Medulla oblongata (tissue), 1 donor: ENCODE measurements around the gene RPS21.

Experiments
- DNase-seq: peaks from one replicate; pipeline ENCODE4 v3.0.0-alpha.2; 2015; ENCODE audit errors: extremely low spot score

Gene RPS21

DNA sequence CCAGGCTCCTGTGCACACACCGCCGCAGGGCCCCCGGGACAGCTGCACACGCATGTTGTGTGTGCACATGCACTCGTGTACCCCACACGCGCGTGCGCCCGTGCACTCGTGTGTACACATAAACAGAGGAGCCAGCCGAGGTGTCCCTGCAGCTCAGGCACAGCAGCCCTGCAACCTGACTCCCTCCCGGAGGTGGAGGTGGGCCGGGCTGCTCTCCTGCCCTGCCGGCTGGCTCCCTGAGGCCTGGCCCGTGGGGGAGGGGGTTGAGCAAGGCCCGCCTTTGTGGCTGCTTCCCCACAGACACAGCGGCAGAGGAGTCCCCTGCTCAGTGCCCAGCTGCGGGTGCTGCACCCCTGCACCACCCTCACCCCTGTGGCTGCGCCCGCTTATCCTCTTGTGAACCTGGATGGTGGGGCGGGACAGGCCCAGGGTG, 39.8 kb downstream of the RPS21 start:
- no peak for DNase-seq

DNA sequence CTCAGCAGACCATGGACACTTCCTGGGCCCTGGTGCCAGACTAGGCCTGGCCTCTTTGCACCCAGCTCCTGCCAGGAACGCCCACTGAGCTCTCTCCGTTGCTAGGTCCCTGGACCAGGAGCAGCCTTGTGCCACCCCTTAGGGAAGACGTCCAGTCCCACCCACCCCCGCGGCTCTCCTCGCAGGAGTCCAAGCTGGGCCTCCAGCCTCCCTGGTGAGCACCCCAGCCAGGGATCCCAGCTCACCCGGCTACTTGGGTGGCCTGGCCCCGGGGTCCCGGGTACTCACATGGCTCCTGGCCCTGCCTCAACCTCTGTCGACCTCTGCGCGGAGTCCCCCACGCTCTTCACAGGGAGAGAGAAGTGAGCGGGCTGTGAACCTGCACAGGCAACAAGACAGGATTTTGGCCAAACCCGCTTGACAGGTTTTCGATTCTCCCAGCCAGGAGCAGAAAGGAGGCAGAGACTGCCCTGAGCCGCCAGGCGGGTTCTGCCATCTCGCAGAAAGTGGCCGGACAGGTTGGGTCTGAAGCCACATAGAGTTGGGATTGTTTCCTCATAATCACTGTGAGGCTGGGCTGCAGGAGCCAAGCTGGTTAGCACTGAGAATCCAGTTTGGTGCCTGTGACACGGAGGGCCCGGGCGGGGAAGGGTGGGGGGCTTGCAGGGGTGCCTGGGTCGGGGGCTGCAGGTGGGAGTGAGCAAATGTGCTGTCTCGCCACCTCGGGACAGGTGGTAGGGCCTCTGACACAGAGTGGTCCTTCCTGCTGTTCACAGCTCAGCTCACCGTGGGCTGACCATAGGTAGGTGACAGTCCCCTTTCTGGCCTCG, 40.5 kb downstream of the RPS21 start, which contains the start of gene RBBP8NL:
Gene RBBP8NL (minus strand): TSS at position 368 of the 830 bp plus-strand sequence. CDS start 7,892 bp downstream, outside the sequence.
- DNase-seq, result no peak

DNA sequence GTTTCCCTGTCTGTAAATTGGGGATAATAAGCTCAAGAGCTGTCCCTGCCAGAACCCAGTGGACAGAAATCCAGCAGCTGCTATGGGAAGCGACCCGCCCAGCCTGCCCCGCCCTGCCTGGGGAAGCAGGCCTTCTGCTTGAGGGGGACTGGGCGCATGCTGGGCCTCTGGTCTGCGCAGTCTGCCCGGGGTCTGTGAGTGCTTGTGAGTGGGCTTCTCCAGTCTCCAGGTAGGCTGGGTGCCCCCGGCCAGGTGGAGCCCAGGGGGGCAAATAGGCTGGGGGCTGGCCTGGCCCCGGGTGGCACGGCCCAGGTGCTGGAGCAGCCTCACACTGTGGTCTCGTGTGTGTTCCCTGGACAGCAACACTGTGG, 41.1 kb downstream of the RPS21 start:
- no peak for DNase-seq

DNA sequence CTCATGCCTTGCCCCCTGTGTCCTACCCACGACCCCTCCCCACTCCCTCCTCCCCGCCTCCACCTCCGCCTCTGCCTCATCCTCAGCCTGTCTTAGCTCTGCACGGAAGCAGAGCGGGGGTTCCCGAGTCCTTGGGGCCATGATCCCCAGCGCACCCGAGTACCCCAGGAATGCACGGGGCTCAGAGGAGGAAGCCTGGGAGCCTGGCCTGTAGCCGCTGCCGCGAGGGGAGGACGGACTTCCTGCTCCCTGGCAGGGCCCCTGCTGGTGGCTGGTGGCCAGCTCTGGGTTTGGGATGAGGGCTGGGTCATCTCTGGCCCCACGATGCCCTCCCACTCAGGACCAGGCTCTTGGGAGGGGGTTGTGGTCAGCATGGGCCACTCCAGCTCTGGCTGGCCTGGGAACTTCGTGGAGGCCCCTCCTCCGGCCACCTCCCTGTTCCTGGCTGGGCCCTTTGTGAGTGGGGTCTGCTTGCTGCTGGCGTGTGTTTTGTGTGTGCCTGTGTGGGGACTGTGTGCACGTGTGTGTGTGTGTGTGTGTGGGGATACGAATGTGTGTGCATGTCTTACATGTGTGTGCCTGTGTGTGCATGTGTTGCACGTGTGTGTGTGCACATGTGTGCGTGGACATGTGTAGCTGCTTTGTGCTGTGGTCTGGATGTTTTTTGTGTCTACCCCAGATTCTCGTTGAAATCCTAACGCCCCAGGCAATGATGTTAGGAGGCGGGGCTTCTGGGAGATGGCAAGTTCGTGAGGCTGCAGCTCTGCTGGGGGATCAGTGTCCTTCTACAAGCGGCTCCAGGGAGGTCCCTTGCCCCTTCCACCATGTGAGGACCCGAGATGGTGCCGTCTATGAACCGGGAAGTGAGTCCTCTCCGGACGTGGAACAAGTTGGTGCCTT, 41.7 kb downstream of the RPS21 start:
- DNase-seq, result no peak

DNA sequence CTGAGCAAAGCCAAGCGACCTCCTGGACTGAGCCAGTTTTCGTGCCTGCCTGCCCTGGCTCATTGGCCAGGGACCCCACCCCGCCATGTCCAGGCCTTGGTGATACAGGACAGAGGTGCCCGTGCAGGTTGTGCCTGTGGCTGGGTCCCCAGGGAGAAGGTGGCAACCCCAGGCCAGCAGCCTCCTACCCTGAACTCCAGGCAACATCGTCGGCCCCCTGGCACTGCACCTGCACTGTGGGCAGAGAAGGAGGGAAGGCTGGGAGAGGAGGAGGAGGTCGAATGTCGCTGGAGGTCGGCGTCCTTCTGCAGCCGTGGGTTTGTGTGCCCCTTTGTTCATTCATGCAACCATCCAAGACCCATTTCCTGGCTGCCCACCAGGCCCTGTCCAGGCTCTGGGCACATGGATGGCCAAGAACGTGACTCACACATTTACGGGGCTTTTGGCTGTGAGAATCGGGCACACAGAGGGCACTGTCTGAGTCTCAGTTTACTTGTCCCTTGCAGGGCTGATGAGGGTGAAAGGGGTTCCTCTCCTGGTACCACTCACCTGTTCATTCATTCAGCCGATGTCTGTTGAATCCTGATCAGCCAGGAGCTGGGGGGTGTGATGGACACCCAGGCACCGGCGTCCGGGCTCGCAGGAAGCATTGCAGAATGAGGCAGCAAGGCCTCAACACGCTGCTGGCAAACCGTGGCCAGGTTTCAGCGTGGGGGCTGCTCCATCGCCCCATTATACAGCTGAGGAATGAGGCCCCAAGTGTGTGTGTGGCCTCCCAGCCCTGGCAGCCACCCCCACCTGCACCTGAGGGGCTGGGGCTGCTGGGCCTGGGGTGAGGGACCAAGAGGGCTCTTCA, 42.8 kb downstream of the RPS21 start:
- DNase-seq, result no peak

DNA sequence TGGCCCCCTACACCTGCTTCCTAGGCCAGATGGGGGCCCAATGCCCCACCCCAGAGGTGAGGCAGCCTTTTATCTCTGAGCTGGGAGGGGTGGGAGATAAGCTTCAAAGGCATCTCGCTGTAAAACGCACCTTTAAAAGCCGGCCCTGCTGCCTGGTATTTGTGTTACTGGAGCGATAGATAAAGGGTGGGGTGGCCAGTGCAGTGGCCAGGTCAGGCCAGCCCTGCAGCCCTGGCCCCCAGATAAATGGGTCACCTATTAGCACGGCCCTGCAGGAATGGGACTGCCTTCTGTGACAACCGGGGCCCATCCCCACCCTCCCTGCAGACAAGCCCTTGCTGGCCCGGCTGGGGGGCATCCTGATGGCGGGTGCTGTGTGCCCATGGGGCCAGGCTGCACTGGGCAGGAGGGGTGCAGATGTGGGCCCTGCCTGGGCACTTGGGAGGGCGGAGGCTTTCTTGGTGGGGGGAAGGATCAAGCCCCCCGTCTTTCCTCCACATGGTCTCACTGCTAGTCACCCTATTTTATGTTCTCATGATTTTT, 43.5 kb downstream of the RPS21 start:
- DNase-seq, result no peak

DNA sequence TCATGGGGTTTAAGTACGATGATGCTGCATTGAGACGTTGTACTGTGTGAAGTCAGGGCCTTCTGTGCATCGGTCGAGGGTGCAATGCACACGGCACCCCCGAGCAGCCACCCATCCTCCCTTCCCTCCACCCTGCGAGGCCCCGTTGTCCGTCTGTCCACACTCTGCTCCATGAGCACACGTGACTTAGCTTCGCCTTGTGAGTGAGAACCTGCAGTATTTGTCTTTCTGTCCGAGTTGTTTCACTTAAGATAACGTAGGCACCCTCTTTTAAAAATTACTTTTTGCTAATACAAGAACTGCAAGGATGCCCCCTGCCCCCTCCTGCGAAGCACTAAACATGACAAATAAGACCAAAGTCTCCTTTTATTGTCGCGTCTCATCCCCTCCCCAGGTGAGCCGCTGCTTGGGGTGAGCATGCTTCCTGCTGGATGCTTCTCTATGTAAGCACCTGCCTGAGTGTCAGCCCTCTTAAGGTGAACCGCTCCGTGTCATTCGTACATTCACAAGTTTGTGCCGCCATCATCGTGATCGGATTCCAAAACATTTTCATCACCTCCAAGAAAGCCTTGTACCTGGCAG, 44.1 kb downstream of the RPS21 start:
- no peak for DNase-seq

DNA sequence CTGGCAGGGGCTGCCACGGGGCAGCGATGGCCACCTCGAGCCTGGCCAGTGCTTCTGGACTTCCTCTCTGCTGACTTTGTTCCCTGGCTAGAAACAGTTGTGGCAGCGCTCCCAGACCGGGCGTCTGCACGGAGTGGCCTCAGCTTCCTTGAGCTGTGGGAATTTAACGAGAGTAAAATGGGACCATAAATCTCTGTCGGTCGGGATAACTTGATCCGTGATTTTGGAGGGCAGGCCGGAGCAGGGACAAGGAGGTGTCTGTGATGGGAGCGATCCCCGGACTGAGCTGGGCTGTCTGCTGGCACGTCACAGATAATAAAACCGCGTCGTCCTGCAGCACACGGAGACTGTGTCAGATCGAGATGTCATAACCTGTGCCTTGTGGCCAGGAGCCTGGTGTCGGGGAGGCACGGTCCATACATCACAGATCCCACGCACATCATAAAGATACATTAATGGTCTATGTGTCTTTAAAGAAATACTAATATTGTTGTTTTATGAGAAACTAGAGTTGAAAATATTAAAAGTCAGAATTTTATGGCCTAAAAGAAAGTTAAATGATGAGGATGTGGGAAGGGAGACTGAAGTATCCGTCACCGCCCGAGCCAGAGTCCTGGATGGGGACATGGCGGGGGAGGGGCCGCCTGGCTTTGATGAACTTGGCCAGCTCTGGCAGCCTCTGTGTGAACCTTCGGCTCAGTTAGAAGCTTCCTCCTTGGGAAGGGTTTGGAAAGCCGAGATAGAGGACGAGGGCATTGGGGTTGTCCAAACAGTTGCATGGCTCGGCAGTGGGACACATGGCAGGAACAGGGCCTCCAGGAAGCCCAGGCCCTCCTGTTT, 47.0 kb downstream of the RPS21 start:
- DNase-seq, result peak; percentile 60

DNA sequence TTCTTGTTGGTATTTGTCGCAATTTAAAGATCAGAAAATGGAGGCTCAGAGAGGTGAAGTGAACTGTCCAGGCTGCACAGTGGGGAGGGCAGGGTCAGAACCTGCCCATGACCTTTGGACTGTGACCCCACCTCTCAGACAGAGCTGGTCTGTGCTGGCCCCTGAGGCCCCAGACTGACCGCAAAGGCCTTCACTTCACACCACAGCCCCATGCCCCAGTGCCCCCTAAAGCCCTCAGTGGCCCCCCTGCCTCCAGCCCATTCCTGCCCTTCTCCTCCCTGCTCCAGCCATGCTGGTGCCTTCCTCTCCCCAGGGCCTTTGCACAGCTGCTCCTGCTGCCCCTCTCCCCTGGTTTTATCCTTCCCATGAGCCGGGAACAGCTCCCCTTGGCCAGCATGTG, 49.8 kb downstream of the RPS21 start:
- DNase-seq, result no peak

DNA sequence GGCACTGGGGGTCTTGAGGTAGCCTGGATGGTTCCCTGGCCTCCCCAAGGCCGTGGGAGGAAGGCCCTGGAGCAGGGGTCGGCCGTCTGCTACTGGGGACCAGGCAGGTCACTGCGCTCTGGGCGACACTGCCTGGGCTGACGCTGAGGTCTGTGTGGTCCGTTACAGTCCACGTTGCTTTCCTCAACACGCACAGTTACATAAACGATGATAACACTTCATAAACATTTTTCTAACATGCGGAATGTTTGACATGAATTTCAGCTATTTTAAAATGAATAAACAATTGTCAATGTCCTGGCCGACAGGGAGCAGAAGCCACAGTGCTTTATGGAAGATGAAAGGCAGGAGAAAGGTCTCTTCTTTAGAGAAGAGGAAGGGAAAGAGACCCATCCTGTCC, 50.6 kb downstream of the RPS21 start:
- no peak for DNase-seq

DNA sequence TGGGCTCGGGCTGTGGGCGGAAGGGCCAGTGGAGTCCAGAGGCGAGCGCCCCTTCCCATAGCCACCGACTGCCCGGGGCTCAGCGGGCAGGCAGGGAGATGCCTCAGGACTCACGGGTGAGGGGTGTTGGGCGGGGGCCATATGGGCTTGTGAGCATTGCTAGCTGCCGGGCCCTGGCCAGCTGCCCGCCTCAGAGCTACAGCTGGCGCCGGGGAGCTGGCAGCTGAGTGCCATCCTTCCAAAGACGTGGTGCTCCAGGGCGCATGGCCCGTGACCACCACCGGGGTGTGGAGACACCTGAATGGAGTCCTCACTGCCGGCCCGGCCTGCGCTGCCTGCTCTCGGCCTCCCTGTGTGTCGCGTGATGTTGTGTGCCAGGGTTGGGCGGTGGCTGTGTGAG, 51.0 kb downstream of the RPS21 start:
- no peak for DNase-seq
